ENCODE results near the gene TAF15.

TAF15 gene

DNA sequence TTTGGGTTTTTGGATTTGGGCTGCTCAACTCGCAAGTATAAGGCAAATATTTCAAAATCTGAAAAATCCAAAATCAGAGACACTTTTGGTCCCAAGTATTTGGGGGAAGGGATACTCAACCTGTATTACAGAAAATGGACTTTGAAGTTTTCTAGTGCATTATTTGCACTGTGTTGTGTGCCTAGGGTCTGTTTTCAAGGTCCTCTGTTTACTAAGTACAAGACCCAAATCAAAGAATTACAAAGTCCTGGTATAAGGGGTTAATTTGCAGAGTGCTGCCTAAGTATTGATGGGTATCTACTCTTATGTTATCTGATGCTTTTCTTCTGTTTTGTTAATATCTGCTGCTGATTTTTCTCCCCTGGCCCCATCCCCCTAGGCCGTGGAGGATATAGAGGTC, 34.4 kb downstream of the TAF15 start:
- Histone ChIP-seq H3K36me3 (replicated peaks; ENCODE audit: insufficient read depth, low read length) (peaks cover 22% of the 10 kb centered on the region), H4K20me1 (ENCODE audit: insufficient read depth, low read length) (peaks cover 3% of the 10 kb centered on the region; the same call in 1 of the 2 replicates), H3K27me3 (replicated peaks; ENCODE audit: insufficient read depth, low read length) (no peaks in the 10 kb centered on the region), H3K9ac (ENCODE audit: low read length) (no peak overlapping the region), H3K4me1 (ENCODE audit: low read length) (no peaks in the 10 kb centered on the region), H3K9me2 (replicated peaks; ENCODE audit: insufficient read depth, low read length) (no peaks in the 10 kb centered on the region), H3K4me3 (ENCODE audit: low read length) (no peak overlapping the region), H3K79me2 (ENCODE audit: low read length) (peaks cover 8% of the 10 kb centered on the region; the same call in 1 of the 2 replicates), H3K27ac (ENCODE audit: low read length) (no peak overlapping the region), H3F3A (ENCODE audit: insufficient read depth, low read length) (peaks cover 4% of the 10 kb centered on the region; the same call in 1 of the 2 replicates), H3K9me3 (replicated peaks; ENCODE audit: insufficient read depth, low read length) (no peaks in the 10 kb centered on the region), H3K4me2 (ENCODE audit: low read depth, low read length) (no peak overlapping the region), H2AFZ (ENCODE audit: low read length) (no peak overlapping the region)
- TF ChIP-seq EZH2phosphoT487 (IDR thresholded peaks at IDR 0.05; ENCODE audit: low read length) (no peak), EZH2 (optimal IDR thresholded peaks at IDR 0.05; ENCODE audit: low read depth, low read length) (no peak)
- TF ChIP-seq, protein P1, sequence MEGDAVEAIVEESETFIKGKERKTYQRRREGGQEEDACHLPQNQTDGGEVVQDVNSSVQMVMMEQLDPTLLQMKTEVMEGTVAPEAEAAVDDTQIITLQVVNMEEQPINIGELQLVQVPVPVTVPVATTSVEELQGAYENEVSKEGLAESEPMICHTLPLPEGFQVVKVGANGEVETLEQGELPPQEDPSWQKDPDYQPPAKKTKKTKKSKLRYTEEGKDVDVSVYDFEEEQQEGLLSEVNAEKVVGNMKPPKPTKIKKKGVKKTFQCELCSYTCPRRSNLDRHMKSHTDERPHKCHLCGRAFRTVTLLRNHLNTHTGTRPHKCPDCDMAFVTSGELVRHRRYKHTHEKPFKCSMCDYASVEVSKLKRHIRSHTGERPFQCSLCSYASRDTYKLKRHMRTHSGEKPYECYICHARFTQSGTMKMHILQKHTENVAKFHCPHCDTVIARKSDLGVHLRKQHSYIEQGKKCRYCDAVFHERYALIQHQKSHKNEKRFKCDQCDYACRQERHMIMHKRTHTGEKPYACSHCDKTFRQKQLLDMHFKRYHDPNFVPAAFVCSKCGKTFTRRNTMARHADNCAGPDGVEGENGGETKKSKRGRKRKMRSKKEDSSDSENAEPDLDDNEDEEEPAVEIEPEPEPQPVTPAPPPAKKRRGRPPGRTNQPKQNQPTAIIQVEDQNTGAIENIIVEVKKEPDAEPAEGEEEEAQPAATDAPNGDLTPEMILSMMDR (IDR thresholded peaks at IDR 0.05; ENCODE audit: low read length) = no peak
- DNase-seq = no peak

DNA sequence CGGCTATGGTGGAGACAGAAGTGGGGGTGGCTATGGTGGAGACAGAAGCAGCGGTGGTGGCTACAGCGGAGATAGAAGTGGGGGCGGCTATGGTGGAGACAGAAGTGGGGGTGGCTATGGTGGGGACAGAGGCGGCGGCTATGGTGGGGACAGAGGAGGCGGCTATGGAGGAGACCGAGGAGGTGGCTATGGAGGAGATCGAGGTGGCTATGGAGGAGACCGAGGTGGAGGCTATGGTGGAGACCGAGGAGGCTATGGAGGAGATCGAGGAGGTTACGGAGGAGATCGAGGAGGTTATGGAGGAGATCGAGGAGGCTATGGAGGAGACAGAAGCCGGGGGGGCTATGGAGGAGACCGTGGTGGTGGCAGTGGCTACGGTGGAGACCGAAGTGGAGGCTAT, 35.3 kb downstream of the TAF15 start:
- H3K36me3 ChIP-seq (replicated peaks; ENCODE audit: insufficient read depth, low read length) = peaks cover 22% of the 10 kb centered on the region
- no peak for DNase-seq
- no peak overlapping the region for H3K4me2 ChIP-seq (ENCODE audit: low read depth, low read length)
- H3K27ac ChIP-seq (ENCODE audit: low read length) = no peak overlapping the region
- no peak overlapping the region for H2AFZ ChIP-seq (ENCODE audit: low read length)
- H3F3A ChIP-seq (ENCODE audit: insufficient read depth, low read length) = peaks cover 4% of the 10 kb centered on the region; the same call in 1 of the 2 replicates
- H3K9ac ChIP-seq (ENCODE audit: low read length) = no peak overlapping the region
- H3K79me2 ChIP-seq (ENCODE audit: low read length) = peaks cover 8% of the 10 kb centered on the region; the same call in 1 of the 2 replicates
- TF ChIP-seq EZH2 (optimal IDR thresholded peaks at IDR 0.05; ENCODE audit: low read depth, low read length) = no peak
- TF ChIP-seq, protein P1 (IDR thresholded peaks at IDR 0.05; ENCODE audit: low read length) = no peak
- TF ChIP-seq EZH2phosphoT487 (IDR thresholded peaks at IDR 0.05; ENCODE audit: low read length) = no peak
- H3K27me3 ChIP-seq (replicated peaks; ENCODE audit: insufficient read depth, low read length) = no peaks in the 10 kb centered on the region
- no peaks in the 10 kb centered on the region for H3K9me2 ChIP-seq (replicated peaks; ENCODE audit: insufficient read depth, low read length)
- no peak overlapping the region for H3K4me3 ChIP-seq (ENCODE audit: low read length)
- H3K4me1 ChIP-seq (ENCODE audit: low read length) = no peaks in the 10 kb centered on the region
- peaks cover 3% of the 10 kb centered on the region; the same call in 1 of the 2 replicates for H4K20me1 ChIP-seq (ENCODE audit: insufficient read depth, low read length)
- no peaks in the 10 kb centered on the region for H3K9me3 ChIP-seq (replicated peaks; ENCODE audit: insufficient read depth, low read length)

- Histone ChIP-seq H3K4me2 (ENCODE audit: low read depth, low read length) (no peak overlapping the region), H3K27ac (ENCODE audit: low read length) (no peak overlapping the region), H3K79me2 (ENCODE audit: low read length) (peaks cover 8% of the 10 kb centered on the region; the same call in 1 of the 2 replicates), H3K9me3 (replicated peaks; ENCODE audit: insufficient read depth, low read length) (no peaks in the 10 kb centered on the region), H3K4me3 (ENCODE audit: low read length) (no peak overlapping the region), H4K20me1 (ENCODE audit: insufficient read depth, low read length) (peaks cover 3% of the 10 kb centered on the region; the same call in 1 of the 2 replicates), H3K4me1 (ENCODE audit: low read length) (no peaks in the 10 kb centered on the region), H3K27me3 (replicated peaks; ENCODE audit: insufficient read depth, low read length) (no peaks in the 10 kb centered on the region), H3K9me2 (replicated peaks; ENCODE audit: insufficient read depth, low read length) (no peaks in the 10 kb centered on the region), H3K36me3 (replicated peaks; ENCODE audit: insufficient read depth, low read length) (peaks cover 22% of the 10 kb centered on the region), H2AFZ (ENCODE audit: low read length) (no peak overlapping the region), H3K9ac (ENCODE audit: low read length) (no peak overlapping the region), H3F3A (ENCODE audit: insufficient read depth, low read length) (peaks cover 4% of the 10 kb centered on the region; the same call in 1 of the 2 replicates)
- TF ChIP-seq, protein P1 (IDR thresholded peaks at IDR 0.05; ENCODE audit: low read length) = no peak
- TF ChIP-seq EZH2 (optimal IDR thresholded peaks at IDR 0.05; ENCODE audit: low read depth, low read length) = no peak
- TF ChIP-seq EZH2phosphoT487 (IDR thresholded peaks at IDR 0.05; ENCODE audit: low read length) = no peak
- no peak for DNase-seq
Measured at GRCh38 chr17:35846055-35846809, 36.9 kb downstream of the TAF15 start.

Data from MM.1S (cell line).